Right ventricle myocardium inferior (tissue), 1 donor: ENCODE results near the gene EIF4EBP2. TPM values are rescaled to one million over a fixed set of nuclear protein-coding genes. Genes with fewer than 3 reads are reported as not detected.

Experiments used
- ATAC-seq: fragments of 200-7000 bp; cut with Tn5 transposase; one replicate; pipeline ENCODE4 v1.9.1; 2020; ENCODE audit warnings: mild to moderate bottlenecking, moderate library complexity
- DNase-seq: peaks from one replicate; pipeline ENCODE4 v3.0.0; 2021; ENCODE audit errors: missing footprints
- intact Hi-C: fragments of 100-400 bp; cut with DNase I; formaldehyde crosslinking; loops from one replicate; pipeline ENCODE4 v1.11.0; 2022
- long read RNA-seq: library from polyadenylated mRNA; unstranded; transcript quantifications from one replicate; pipeline ENCODE4 v2.0.0, GENCODE V29; 2021
- total RNA-seq: library from RNA; stranded (reverse); fragmentation: NEBNext Ultra II Directional; extraction: Animal tissue kit (Norgen Biotek cat#: 25700); gene quantifications from one replicate; pipeline ENCODE4 v1.2.1, GENCODE V29; 2021
- donor health status: DM: no; HTN: yes; CAD: no; lungs with severe emphysema.

Gene EIF4EBP2, protein sequence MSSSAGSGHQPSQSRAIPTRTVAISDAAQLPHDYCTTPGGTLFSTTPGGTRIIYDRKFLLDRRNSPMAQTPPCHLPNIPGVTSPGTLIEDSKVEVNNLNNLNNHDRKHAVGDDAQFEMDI
- 91.6 TPM for total RNA-seq
- long read RNA-seq, full-length matches to known transcripts = 45 of 67 reads
- long read RNA-seq, partial matches to known transcripts = 3 of 67 reads
- long read RNA-seq, other reads (novel, unspliced or antisense) = 19 of 67 reads

DNA sequence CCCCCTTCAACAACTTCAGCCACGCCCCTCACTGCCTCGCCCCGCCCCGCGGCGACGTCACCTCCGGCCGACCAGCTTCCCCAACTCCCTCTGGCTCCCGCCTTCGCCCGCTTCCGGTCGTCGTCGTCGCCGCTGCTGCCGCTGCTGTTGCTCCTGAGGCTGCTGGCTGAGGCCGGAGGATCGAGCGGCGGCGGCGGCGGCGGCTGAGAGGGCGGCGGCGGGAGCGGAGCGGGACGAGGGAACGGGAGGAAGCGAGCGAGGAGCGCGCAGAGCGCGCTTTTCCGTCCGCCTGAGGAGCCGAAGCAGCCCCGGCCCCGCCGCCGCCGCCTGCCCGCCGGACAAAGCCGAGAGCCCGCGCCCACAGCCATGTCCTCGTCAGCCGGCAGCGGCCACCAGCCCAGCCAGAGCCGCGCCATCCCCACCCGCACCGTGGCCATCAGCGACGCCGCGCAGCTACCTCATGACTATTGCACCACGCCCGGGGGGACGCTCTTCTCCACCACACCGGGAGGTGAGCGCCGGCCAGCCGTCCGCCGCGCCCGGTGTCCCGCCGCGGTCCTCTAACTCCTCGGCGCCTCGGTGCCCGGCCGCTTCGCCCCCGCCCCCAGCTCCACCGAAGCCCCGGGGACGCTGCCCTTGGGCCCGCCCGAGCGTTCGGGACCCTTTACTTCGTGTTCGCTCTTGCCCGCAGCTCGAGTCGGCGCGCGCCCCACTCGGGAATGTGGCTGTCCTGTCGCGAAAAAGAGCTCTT lies at the start of gene EIF4EBP2:
EIF4EBP2 (plus strand) TSS at position 110 of the 751 bp plus-strand sequence; CDS start at position 367, 257 bp downstream.
- DNase-seq (peak; percentile 99), ATAC-seq (peak; percentile 94)
- intact Hi-C loops = loop anchor here (1.0 to 2.0 kb wide), 2 partner anchors 22 to 29 kb away; partner anchors contain the start of gene LRRC20

DNA sequence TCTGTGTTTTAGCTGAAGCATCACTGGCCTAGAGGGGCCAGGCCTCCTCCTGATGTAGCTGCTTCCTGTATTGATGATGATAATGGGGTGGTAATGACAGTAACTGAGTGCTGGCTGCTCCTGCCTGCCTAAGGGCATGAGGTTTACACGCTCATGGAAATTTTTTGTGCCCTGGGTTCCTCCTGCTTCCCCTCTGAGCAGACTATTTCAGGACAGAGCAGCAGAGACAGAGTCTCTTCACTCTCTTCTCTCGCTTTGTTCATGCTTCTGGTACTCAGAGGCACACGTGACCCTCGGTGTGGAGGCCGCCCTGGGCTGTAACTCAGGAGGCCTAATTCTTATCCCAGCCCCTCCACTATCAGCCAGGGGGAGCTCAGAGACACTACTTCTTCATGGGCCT lies 49.4 kb upstream of the EIF4EBP2 start:
- intact Hi-C loops = no loop called here
- DNase-seq = no peak
- ATAC-seq = no peak

DNA sequence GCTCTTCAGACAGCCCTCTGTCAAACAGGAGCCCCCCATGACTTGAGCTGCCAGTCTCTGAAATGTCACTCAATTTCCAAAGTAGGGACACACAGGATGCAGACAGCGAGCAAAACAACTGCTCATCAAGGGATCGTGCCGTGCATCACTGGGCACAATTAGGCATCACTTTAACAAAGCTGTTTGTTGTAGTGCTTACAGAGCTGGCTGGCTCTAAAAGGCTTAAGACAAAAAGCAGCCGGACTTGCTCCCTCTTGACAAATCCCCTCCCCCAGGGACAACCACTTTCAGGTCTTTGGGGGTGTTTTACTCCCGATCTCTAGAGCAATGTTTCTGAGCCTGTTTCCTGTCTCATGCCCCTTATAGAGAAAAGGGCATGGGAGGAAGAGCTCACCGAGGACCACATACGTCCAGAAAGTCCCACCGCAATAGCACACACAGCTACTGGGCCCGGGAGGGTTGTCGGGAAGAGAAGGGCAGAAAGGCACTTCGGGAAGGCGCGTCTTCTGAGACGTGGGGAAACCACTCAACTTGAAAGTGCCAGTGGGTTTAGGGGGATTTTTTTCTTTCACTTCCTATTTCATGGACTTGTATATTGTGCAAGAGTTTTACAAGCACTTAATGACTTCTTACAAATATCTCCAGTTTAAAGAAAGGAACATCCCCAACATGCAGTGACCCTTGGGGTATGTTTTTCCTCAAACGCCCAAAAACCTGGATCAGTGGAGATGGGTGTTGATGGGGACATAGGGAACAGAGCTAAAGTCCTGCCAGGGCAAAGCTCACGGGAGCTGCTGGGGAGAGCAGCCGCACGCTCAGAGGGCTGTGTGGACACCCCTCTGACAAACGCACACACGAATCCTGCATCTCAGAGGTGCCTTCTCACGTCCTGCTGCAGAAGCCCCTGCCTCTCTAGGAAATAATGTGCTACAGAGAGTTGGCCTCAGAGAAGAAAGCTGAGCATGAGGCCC lies 48.6 kb upstream of the EIF4EBP2 start:
- DNase-seq (peak; percentile 9), ATAC-seq (peak; percentile 32)
- intact Hi-C loops = no loop called here

DNA sequence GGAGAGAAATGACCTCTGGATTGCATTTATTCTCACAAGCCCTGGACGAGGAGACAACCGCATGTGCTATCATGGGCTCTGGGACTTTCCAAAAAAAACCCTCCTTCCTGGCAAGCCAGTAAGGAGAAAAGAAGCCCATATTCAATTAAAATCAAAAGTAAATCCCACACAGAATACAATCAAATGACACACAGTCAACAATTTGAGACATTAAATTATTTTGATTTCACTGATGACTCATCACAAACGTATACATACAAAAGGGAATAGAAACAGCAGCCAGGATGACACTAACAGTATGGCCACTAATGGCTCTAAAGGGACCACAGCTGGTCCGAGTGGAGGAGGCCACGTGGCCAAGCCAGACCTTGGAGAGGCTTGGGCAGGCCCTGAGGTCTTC lies 46.4 kb upstream of the EIF4EBP2 start:
- DNase-seq (peak; percentile 25), ATAC-seq (no peak)
- intact Hi-C loops = no loop called here

DNA sequence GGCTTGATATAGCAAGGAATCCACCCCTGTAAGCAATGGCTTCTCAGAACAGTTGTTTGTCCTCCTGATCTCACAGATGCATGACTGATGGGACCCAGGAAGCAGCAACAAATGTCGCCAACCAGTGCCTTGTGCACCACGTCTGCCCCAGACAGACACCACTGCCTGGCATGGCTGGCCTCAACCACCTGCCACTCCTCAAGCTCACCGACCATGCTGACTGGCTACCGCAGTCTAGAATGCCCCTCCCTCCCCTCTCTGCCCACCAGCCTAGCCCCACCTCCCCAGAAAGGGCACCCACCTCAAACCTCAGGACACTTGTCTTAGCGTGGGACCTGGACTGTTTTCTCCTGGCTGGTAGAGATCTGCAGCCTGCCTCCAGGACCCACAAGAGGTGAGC lies 45.5 kb upstream of the EIF4EBP2 start:
- intact Hi-C loops = no loop called here
- no peak for ATAC-seq

DNA sequence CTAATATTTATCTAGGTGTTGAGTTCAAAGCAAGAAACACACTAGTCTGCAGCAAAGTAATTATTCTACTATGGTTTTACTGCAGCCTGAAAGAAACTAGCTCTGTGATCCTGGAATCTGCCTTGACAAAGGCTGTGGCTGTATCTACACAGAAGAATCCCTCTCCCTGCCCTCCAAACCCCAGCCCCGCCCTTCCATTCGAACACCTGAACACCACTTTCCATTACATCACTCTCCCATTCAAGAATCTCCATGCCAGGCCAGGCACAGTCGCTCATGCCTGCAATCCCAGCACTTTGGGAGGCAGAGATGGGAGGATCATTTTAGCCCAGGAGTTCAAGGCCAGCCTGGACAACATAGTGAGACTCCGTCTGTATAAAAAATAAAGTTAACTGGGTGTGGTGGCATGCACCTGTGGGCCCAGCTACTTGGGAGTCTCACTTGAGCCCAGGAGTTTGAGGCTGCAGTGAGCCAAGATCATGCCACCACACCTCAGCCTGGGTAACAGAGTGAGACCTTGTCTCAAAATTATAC lies 44.9 kb upstream of the EIF4EBP2 start:
- ATAC-seq (no peak), DNase-seq (peak; percentile 0)
- intact Hi-C loops = no loop called here

More for the DNA sequence above, 45.5 kb upstream of the EIF4EBP2 start:
- peak; percentile 11 for DNase-seq

DNA sequence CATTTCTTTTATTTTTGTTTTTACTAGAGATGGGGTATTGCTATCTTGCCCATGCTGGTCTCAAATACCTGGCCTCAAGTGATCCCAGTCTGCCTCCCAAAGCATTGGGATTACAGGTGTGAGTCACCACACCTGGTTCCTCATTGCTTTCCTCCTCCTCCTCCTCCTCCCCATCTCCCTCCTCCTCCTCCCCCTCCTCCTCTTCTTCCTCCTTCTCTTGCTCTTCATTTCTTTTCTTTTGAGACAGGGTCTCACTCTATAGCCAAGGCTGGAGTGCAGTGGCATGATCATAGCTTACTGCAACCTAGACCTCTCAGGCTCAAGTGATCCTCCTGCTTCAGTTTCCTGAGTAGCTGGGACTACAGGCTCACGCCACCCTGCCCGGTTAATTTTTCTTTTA lies 43.7 kb upstream of the EIF4EBP2 start:
- ATAC-seq (no peak), DNase-seq (no peak)
- intact Hi-C loops = no loop called here

DNA sequence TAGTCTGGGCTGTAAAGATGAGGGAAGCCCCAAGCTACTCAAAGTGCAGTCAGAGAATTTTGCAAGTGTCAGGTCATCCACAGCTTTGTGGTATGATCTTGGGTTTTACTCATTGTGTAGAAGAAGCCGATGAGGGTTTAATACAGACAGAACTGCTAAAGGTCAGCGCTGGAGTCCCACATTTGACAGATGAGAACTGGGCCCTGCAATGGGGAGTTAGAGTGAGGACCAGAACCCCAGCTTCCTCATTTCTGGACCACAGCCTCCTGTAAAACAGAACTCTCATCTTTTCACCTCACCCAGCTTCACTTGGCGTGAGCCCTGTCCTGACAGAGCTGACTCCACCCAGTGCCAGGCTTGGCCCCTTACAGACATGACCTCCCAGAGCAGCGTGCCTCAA lies 41.6 kb upstream of the EIF4EBP2 start:
- ATAC-seq = no peak
- DNase-seq = no peak
- intact Hi-C loops = no loop called here

DNA sequence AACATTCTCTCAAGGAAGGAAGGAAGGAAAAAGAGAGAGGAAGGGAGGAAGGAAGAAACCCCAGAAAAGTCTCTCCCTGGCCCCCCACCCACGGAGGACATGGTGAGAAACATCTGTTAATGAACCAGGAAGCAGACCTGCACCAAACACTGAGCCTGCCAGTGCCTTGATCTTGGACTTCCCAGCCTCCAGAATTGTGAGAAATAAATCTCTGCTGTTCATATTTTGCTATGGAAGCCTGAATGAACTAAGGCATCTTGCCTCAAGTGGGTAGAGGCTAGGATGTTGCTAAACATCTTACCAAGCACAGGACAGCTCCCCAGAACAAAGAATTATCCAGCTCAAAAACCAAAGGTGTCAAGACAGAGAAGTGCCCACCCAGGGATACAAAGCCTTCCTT lies 40.7 kb upstream of the EIF4EBP2 start:
- ATAC-seq = no peak
- intact Hi-C loops = no loop called here
- no peak for DNase-seq

DNA sequence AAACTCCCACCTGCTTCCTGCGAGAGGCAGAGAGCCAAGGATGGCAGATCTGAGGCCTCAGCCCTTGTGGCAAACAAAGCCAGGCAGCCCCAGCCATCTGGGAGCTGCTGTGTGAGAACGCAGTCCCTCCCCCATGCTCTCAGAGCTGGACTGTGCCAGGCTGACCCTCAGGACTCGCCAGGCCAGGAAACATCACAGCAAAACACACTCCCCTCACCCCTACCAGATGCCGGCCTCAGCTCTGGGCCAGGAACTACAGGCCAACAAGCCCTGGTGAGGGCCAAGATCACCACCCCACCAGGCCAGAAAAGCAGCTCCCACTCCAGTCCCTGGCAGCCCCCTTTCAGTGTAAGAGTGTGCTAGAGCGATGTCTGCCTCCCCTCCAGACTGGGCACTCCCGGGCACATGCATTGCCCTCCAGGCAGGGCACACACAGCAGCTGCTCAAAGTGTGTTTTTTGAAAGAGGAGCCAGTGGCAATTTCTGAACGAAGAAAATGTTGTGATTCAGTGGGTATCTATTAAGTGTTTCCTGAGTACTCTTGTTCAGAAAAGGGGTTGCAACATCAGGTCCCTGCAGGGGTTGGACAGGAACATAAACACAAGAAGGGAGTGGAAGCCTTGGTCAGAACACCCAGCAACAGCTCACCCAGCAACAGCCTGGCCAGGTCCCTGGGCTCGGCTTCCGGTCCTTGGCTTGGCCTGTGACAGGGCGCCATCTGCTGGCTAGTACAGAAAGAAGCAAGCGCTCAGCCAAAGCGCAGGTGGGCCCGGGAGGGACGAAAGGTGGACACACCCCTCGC lies 39.8 kb upstream of the EIF4EBP2 start:
- ATAC-seq = peak; percentile 97
- intact Hi-C loops = loop anchor here (1.0 to 2.0 kb wide), 2 partner anchors 89 to 143 kb away; no protein-coding TSS in a partner anchor
- peak; percentile 94 for DNase-seq

DNA sequence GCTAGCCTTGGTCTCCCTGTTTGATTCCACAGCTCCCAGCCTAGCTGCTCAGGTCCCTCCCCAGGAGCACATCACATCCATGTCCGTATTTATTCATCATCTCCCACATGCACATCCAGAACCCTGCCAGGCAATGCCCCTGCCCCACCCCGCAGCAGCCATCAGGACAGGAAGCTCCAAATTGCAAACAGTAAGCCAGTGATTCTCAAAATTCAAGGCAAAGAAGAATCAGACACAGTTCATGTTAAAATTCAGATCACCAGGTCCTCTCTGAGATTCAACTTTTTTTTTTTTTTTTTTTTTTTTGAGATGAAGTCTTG lies 39.2 kb upstream of the EIF4EBP2 start:
- DNase-seq (no peak), ATAC-seq (no peak)
- intact Hi-C loops = loop anchor here (1.0 to 2.0 kb wide), 2 partner anchors 90 to 143 kb away; no protein-coding TSS in a partner anchor

DNA sequence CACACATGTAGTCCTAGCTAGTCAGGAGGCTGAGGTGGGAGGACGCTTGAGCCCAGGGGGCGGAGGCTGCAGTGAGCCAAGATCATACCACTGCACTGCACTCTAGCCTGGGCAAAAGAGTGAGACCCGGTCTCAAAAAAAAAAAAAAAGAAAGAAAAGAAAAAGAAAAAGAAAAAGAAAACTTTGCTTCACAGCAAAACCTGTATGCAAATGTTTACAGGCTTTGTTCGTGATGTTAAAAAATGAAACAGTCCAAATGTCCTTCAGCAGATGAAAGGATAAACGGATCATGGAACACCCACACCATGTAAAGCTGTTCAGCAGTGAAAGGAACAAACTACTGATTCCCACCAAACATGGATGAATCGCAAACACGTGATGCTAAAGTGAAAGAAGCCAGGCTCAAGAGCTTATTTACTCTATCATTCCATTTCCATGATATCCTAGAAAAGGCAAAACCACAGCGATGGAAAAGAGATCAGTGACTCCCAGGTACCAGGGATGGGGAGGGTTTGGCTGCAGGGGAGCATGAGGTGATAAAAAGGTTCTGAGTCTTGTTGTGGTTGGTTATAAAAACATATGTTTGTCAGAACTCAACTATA lies 36.6 kb upstream of the EIF4EBP2 start:
- DNase-seq (no peak), ATAC-seq (no peak)
- intact Hi-C loops = no loop called here

DNA sequence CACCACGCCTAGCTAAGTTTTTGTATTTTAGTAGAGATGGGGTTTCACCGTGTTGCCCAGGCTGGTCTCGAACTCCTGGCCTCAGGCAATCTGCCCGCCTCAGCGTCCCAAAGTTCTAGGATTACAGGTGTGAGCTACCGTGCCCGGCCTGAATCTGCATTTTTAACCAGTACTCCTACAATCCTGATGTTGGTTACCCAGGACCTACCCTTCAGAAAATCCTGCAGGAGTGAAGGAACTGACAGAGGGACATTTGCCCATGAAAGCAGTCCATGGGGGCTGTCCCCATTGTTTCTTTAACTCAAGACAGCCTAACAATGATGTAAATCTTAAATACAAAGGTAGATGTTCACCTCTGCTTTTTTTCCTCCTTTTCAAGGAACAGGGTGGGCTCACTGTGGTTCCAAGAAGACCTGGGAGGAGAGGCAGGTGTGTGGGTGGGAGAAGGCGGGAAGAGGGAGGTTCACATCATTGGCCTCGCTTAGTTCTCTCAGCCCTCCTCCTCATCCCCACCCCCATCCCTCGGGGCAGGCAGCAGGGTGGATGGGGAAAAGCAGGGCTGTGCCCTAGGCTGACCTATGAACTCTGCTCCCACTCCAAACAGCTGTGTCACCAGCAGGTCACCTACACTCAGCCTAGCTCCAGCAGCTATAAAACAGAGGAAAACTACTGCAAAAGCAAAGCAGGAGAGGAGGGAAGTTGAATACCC lies 35.0 kb upstream of the EIF4EBP2 start:
- intact Hi-C loops = no loop called here
- ATAC-seq (no peak), DNase-seq (no peak)

DNA sequence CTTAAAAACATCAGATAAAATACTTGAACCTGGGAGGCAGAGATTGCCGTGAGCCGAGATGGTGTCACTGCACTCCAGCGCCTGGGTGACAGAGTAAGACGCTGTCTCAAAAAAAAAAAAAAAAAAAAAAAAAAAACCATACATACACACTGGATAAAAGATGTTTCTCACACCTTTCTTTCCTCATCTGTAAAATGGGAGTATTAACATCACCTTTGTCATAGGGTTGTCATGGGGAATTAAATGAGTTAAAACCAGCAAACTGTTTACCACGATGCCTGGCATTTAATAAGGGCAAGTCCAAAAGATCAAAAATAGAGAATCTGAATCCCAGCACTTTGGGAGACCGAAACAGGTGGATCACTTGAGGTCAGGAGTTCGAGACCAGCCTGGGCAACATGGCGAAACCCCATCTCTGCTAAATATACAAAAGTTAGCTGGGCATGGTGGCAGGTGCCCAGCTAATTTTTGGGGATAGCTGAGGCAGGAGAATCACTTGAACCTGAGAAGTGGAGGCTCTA lies 34.4 kb upstream of the EIF4EBP2 start:
- intact Hi-C loops = no loop called here
- DNase-seq (no peak), ATAC-seq (no peak)

DNA sequence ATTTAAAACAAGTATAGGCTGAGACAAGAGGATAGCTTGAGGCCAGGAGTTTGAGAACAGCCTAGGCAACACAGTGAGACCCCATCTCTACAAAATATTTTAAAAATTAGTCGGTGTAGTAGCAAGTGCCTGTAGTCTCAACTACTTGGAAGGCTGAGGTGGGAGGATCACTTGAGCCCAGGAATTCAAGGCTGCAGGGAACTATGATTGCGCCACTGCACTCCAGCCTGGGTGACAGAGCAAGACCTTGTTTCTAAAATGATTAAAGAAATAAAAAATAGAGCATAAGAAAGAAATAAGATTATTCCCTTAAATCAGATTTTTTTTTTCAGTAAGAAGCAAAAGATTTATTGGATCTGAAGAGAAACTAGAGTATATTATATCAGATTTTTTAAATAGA lies 33.2 kb upstream of the EIF4EBP2 start:
- intact Hi-C loops = no loop called here
- ATAC-seq (no peak), DNase-seq (no peak)

DNA sequence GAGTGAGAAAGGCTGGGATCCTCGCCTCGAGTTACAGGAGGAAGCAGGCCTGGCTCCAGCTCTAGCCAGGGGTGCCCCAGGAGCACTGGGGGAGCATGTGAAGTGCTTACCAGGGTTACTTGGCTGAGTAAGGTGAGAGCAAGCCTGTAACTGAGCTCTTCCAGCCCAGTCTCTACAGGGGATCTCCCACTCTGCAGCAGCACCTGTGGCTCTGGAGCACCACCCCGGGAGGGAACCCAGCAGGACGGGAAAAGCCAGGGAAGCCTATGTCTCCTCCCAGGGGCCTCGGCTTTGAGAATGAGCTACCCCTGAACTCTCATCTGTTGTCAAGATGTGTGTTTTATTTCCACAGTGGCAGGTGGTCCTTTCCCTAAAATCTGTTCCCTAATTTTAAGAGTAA lies 32.1 kb upstream of the EIF4EBP2 start:
- ATAC-seq = no peak
- no peak for DNase-seq
- intact Hi-C loops = no loop called here
